Endothelial cell of hepatic sinusoid (primary cell): ENCODE data around the gene USB1.

Source experiments
- in situ Hi-C: cut with HindIII; loops from 2 replicates; pipeline ENCODE4 v1.10.0; 2017; ENCODE audit warnings: low sequenced_read_pairs

USB1 gene

DNA sequence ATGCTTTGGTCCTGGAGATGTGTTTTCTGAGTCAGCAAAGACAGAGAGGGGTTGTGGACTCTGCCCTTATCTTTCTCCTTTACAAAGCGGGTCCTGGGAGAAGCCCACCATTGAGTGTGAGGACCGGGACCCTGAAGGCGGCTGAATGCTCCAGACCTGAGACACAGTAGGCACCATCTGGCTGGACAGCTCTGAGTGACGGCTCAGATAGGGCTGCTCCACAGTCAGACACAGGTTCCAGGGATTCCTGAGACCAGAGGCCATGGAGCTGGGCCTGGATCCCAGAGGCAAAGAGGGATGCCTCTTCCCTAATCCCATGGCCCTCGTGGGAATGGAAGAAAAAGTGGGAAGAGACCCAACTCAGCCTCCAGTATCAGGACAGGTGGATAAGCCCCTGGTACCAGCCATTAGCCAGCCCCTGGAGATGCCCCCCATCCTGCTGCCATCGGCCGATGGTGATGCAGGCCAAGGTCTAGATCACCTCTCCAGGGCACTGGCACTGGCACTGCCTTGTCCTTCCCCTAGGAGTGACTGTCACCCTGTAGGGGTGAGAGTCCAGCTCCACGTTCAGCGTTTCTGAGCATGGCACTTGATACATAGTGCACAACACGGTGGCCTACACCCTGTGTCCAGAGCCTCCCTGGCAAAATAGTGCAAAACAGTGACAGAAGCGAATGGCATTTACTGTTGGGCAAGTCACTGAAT is 29.1 kb downstream of the USB1 start:
- in situ Hi-C loops: no loop called here

DNA sequence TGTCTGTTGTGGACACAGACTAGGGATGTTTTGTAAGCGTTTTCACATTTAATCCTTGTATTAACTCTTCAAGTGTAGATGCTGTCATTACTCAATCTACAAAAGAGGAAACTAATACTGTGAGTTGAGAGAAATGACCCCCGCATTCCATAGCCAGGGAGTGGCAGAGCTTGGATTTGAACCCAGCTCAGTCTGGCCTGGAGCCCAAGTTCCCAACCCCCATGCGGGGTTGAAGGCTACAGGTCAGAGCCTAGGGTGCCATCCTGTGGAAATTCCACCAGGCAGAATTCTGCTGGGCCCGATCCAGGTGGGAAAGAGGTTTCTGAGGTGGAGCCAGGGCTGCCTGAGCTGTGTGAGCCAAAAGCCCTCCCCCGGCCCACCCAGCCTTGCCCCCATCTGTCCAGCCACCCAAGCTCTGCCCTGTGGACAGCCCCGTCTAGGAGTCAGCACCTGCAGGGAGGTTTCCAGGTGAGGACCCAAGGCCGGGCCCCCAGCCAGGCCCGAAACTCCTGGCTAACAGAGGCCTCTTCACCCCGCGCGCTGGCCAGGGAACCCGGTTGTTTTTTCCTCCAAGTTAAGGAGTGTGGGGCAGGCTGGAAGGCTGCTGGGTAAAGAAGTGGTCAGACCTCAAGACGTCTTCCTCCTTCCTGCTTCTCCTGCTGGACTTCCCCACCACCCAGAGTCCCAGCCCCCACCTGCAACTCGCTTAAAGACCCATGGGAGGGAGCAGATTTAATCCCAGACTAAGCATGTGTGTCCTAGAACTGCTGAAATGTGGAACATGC is 30.0 kb downstream of the USB1 start:
- in situ Hi-C loops: no loop called here

- in situ Hi-C loops: no loop called here
Measured at GRCh38 chr16:58032710-58033293, 31.6 kb downstream of the USB1 start.

DNA sequence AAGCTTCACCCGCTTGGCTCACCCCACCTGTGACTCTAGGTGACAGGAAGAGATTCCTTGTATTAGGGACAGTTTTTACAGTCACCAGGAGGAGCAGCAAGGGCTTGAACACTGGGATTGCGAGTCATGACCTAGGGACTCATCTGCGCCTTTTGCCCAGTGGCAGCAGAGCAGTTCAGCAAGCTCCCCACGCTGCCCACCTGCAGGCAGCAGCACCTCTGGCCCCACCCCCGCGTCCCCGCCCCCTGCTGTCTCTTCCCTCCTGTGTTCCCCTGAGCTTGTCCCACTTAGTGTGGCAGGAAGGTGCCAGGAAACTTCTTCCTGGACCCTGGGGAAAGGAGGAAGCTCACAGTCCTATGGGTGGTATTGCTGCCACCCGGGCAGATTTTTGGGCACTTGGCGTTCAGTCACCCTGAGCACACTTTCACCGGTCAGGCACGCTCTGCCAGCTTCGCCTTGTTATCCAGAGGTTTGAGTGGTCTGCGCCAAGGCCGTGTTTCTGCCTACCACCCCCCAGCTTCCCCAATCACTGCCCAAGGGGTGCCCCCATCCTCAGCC is 33.0 kb downstream of the USB1 start:
- in situ Hi-C loops: no loop called here

- in situ Hi-C loops: no loop called here
Measured at GRCh38 chr16:58034774-58035173, 33.6 kb downstream of the USB1 start.

GRCh38 chr16:58035356-58036170 is 34.4 kb downstream of the USB1 start:
- in situ Hi-C loops: no loop called here

GRCh38 chr16:58036943-58037342 is 35.7 kb downstream of the USB1 start:
- in situ Hi-C loops: no loop called here

- in situ Hi-C loops: no loop called here
Measured at GRCh38 chr16:58037365-58038057, 36.3 kb downstream of the USB1 start.

- in situ Hi-C loops: no loop called here
Measured at GRCh38 chr16:58038219-58038641, 37.0 kb downstream of the USB1 start.

DNA sequence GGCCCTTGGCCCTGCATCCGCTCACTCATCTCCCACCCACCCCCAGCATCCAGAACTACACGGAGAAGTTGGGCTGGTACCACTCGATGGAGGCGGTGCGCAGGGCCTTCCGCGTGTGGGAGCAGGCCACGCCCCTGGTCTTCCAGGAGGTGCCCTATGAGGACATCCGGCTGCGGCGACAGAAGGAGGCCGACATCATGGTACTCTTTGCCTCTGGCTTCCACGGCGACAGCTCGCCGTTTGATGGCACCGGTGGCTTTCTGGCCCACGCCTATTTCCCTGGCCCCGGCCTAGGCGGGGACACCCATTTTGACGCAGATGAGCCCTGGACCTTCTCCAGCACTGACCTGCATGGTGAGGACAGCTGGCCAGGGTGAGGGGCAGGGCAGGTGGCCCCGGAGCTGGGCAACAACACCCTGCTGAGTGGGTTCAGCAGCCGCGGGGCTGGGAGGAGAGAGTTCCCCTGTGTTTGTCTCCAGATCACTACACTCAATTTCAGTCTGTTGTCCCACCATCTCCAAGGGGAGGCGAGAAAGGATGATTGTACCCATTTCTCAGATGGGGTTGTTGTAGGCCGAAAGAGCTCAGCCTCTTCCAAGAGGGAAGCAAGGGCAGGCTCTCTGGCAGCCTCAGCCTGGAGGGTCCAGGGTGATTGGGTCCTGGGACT is 38.8 kb downstream of the USB1 start:
- in situ Hi-C loops: no loop called here

DNA sequence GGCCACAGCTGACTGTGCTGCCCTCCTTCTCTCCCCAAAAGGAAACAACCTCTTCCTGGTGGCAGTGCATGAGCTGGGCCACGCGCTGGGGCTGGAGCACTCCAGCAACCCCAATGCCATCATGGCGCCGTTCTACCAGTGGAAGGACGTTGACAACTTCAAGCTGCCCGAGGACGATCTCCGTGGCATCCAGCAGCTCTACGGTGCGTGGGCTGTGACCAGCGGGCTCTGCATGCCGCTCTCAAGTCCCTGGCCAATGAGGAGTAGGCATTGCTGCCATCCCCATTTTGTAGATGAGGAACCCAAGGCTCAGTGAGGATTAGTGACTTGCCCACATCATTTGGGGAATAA is 39.3 kb downstream of the USB1 start:
- in situ Hi-C loops: no loop called here

GRCh38 chr16:58040945-58041627 is 39.9 kb downstream of the USB1 start:
- in situ Hi-C loops: no loop called here

DNA sequence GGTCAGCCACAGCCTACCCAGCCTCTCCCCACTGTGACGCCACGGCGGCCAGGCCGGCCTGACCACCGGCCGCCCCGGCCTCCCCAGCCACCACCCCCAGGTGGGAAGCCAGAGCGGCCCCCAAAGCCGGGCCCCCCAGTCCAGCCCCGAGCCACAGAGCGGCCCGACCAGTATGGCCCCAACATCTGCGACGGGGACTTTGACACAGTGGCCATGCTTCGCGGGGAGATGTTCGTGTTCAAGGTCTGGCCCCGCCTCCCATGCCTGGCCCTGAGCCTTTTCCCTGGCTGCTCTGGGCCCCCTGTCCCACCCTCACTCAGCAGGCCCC is 40.4 kb downstream of the USB1 start:
- in situ Hi-C loops: no loop called here

DNA sequence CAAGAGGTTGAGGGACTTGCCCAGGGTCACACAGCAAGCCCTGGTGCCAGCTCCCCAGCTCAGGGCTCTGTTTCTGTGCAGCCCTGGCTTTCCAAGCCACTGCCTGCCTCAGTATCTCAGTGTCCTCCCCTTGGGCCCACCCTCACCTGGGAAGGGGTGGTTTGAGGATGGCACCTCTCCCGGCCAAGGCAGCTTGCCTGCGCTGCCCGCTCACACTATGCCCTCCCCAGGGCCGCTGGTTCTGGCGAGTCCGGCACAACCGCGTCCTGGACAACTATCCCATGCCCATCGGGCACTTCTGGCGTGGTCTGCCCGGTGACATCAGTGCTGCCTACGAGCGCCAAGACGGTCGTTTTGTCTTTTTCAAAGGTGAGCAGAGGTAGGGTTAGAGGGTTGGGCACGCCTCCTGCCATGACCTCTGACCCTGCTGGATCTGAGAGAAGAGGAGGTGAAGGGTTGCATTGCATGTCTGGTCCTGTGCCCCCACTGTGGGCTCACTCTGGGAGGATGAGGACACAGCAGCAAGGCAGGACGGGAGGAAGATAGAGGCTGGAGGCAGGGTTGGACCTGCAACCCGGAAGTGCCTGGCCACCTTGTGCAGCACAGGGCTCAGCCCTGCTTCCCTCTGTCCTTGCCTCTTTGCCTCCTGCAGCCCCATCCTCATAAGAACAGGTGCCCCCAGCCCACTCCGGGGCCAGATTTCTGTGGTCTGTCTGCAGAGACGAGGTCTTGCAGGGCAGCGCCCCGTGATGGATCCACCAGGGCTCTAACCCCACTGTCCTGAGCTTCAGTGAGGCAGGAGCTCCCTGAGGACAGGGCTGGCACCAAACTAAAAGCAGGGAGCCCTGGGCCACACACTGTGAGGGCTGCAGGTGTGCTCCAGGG is 41.0 kb downstream of the USB1 start:
- in situ Hi-C loops: no loop called here

- in situ Hi-C loops: no loop called here
Measured at GRCh38 chr16:58042886-58043515, 41.8 kb downstream of the USB1 start.

DNA sequence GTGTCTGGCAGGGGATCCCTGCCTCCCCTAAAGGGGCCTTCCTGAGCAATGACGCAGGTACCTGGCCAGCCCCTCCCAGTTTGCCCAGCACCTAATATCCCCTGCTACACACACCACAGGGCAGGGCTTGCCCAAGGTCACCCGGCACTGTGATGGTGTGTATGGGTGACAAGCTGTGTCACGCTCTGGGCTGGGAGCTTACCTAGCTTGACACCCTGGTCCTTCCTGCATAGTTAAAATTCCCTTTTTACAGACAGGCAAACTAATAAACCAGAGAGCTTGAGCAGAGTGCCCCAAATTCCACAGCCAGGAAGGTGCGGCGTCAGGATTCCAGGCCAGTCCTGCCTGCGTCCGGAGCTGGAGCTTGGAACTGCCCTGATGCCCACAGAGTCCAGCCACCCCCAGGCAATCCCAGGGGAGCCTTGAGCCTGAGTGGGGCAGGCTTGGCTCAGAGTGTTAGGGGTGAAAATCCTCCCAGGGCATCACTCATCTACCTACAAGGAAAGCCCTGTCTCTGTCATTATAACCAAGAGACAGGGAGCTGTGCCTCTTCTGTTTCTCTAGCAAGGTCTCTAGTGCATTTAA is 42.5 kb downstream of the USB1 start:
- in situ Hi-C loops: no loop called here

DNA sequence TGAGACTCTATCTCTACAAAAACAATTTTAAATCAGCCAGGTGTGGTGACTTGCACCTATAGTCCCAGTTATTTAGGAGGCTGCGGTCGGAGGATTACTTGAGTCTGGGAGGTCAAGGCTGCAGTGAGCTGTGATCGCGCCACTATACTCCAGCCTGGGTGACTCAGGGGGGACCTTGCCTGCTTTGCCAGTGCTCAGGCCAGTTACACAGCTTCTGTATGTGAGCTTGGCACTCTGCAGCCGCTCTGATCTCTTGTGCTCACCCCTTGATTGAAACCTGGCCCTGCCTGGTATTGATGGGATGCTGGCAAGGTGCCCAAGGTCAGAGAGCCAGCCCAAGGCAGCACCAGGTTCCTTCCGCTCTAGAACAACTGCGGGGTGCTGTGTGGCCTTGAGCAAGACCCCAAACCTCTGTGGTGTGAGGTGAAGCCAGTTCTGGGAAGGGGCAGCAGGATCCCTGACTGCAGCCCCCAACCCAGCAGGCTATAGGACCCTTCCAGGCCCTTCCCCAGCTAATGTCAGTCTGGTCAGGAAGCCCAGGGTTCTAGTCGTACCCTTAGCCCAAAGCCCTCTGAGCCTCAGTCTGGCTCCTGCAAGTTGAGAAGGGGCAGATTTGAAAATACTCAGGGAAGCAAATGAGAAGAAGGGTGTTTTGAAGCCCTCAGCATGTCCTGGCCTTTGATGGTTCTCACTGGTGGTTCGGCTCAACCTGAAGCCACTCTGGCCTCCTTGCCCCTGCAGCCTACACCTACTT is 43.2 kb downstream of the USB1 start:
- in situ Hi-C loops: no loop called here
